Activated B cell treated with CpG ODN at 0.5 μM for 24 hours (primary cell): Measurements from ENCODE around the gene PDLIM3. TPM values are rescaled to one million over a fixed set of nuclear protein-coding genes. Genes with fewer than 3 reads are reported as not detected.

Experiments
- ATAC-seq: fragments of 200-7000 bp; cut with Tn5 transposase; one replicate; pipeline ENCODE4 v1.10.0; 2021; ENCODE audit warnings: low read depth, mild to moderate bottlenecking, moderate library complexity
- CTCF ChIA-PET: fragments of 350-600 bp; sonication (Branson Sonifier 250); formaldehyde crosslinking; loops from one replicate; lab custom pipeline; 2021; ENCODE audit warnings: antibody characterized with exemption; lab: Charles Lee
- POLR2A ChIA-PET: fragments of 350-600 bp; sonication (Branson Sonifier 250); formaldehyde crosslinking; loops from one replicate; lab custom pipeline; 2021; ENCODE audit warnings: antibody characterized with exemption; lab: Charles Lee
- DNase-seq: peaks from one replicate; pipeline ENCODE4 v3.0.0; 2022
- H3K27ac Mint-ChIP-seq: one replicate; pipeline ENCODE4 v1.8.0; 2020; ENCODE audit warnings: mixed read lengths
- H3K27me3 Mint-ChIP-seq: one replicate; pipeline ENCODE4 v1.8.0; 2021; ENCODE audit warnings: mixed read lengths
- H3K36me3 Mint-ChIP-seq: one replicate; pipeline ENCODE4 v1.8.0; 2021; ENCODE audit warnings: low read depth, mixed read lengths
- H3K4me1 Mint-ChIP-seq: one replicate; pipeline ENCODE4 v1.8.0; 2021; ENCODE audit warnings: mixed read lengths
- H3K4me3 Mint-ChIP-seq: one replicate; pipeline ENCODE4 v1.8.0; 2020; ENCODE audit warnings: mild to moderate bottlenecking, mixed read lengths
- H3K9me3 Mint-ChIP-seq: one replicate; pipeline ENCODE4 v1.8.0; 2020; ENCODE audit warnings: mixed read lengths
- intact Hi-C: fragments of 100-400 bp; cut with micrococcal nuclease; formaldehyde crosslinking; loops from one replicate; pipeline ENCODE4 v1.15.1; 2024
- total RNA-seq: library from RNA; stranded (reverse); gene quantifications from 2 replicates; pipeline ENCODE4 v1.2.3, GENCODE V29; 2022
- TF ChIP-seq, protein P1 (sequence below): fragments of 200-600 bp; IDR thresholded peaks from one replicate; pipeline ENCODE4 v1.8.0; 2022; ENCODE audit warnings: antibody characterized with exemption, mild to moderate bottlenecking

PDLIM3 gene
- total RNA-seq, 1 donor from 2014 or later: 0.20 TPM

DNA sequence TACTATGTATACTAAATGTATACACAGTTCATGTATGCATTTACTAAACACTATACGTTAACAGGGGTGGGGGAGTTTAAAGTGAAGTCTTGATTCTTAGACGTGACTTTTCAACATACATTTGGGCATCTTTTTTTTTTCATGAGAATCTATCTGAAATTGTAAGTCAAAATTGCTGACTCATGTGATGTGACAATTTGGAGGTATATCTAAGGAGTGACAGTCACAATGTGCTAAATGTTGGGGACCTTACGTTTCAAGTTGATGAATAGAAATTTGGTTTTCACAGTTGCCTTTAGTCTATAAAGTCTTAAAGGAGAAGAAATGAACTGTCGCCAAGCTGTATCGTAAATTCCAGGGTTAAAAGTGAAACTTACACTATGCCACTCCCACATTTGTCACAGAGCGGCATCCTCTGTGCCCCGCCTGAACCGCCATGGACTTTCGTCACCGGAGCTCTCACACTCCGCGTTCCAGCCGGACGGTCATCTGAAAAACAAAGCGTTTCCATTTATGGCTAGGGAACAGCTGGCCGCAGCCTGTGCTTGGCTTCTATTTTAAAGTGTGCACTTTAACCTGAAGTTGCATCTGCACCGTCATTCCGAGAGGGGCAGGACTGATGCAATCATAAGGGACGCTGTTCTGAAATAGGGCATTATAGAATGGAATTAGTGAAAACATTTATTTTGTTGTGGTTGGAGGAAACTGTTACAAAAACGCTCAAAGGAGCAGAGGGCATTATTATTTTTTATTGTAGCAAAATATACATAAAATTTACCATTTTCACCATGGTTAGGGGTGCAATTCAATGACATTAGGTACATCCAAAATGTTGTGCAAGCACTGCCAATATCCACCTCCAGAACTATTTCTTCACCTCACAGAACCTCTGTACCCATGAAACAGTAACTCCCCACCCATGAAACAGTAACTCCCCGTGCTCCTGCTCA is 30.9 kb downstream of the PDLIM3 start:
- ChIA-PET POLR2A (no interaction called here), CTCF (no interaction called here)
- intact Hi-C loops: no loop called here
- H3K36me3 Mint-ChIP-seq: no peaks in the 10 kb centered on the region
- ATAC-seq (no peak), DNase-seq (no peak)
- H3K4me1 Mint-ChIP-seq: no peaks in the 10 kb centered on the region
- H3K9me3 Mint-ChIP-seq: peaks cover 8% of the 10 kb centered on the region
- H3K4me3 Mint-ChIP-seq: no peak overlapping the region
- H3K27me3 Mint-ChIP-seq: peaks cover 23% of the 10 kb centered on the region
- TF ChIP-seq, protein P1, sequence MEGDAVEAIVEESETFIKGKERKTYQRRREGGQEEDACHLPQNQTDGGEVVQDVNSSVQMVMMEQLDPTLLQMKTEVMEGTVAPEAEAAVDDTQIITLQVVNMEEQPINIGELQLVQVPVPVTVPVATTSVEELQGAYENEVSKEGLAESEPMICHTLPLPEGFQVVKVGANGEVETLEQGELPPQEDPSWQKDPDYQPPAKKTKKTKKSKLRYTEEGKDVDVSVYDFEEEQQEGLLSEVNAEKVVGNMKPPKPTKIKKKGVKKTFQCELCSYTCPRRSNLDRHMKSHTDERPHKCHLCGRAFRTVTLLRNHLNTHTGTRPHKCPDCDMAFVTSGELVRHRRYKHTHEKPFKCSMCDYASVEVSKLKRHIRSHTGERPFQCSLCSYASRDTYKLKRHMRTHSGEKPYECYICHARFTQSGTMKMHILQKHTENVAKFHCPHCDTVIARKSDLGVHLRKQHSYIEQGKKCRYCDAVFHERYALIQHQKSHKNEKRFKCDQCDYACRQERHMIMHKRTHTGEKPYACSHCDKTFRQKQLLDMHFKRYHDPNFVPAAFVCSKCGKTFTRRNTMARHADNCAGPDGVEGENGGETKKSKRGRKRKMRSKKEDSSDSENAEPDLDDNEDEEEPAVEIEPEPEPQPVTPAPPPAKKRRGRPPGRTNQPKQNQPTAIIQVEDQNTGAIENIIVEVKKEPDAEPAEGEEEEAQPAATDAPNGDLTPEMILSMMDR: no peak
- H3K27ac Mint-ChIP-seq: no peak overlapping the region

DNA sequence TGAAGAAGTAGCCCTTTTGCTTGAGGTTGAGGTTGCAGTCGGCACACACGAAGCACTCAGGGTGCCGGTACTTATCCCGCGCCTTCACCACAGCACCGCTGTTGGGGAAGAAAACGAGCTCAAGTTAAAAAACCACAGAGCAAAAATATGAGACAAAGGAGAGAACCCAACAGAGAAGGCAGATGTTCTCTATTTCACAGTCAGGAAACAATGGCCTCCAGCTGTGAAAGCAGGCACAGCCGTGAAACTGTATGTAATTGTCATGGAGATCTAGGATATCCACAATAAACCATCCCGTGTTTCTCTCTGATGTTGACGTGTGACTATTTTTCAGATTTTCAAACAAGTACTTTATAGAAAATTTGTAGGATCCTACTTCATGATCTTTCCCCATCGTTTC is 32.9 kb downstream of the PDLIM3 start:
- Mint-ChIP-seq H3K4me1 (no peaks in the 10 kb centered on the region), H3K36me3 (no peaks in the 10 kb centered on the region), H3K27ac (no peak overlapping the region), H3K4me3 (no peak overlapping the region), H3K9me3 (peaks cover 8% of the 10 kb centered on the region), H3K27me3 (peaks cover 21% of the 10 kb centered on the region)
- POLR2A ChIA-PET: no interaction called here
- DNase-seq (no peak), ATAC-seq (no peak)
- intact Hi-C loops: no loop called here
- TF ChIP-seq, protein P1: no peak
- CTCF ChIA-PET: no interaction called here

DNA sequence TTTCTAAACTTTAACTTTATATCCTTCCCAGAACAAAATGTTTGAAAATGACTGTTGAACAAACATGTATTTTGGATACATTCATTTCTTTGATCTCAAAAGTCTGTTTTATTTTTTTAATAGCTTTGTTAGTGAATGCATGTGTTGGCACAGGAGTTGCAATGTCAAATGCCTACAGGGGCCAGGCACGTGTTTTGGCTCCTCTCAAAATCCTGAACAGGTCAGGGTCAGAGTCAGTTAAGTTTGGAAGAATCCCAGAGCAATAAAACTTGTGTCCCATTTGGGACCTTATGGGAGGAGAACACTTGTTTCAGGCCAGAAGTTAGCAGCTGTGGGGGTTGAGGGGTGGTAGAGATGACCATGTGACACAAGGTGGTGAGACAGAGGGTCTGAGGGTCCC is 34.7 kb downstream of the PDLIM3 start:
- no peak for ATAC-seq

DNA sequence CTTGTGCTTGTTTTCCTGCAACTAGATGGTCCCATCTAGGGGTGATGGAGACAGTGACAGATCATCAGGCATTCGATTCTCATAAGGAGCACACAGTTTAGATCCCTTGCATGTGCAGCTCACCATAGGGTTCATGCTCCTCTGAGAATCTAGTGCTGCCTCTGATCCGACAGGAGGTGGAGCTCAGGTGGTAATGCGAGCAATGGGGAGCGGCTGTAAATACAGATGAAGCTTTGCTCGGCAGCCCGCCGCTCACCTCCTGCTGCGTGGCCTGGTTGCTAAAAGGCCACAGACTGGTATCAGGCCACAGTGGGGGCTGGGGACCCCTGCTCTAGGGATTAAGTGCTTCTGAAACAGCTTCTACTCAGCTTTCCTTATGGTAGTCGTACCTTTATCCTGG is 35.3 kb downstream of the PDLIM3 start:
- Mint-ChIP-seq H3K27ac (no peak overlapping the region), H3K36me3 (no peaks in the 10 kb centered on the region), H3K4me1 (no peaks in the 10 kb centered on the region), H3K4me3 (no peak overlapping the region), H3K27me3 (peaks cover 19% of the 10 kb centered on the region), H3K9me3 (peaks cover 8% of the 10 kb centered on the region)
- intact Hi-C loops: no loop called here
- ATAC-seq (no peak), DNase-seq (no peak)
- ChIA-PET CTCF (no interaction called here), POLR2A (no interaction called here)
- TF ChIP-seq, protein P1: no peak

More for the DNA sequence above, 34.7 kb downstream of the PDLIM3 start:
- intact Hi-C loops: no loop called here
- TF ChIP-seq, protein P1: no peak
- DNase-seq: no peak
- H3K27me3 Mint-ChIP-seq: peaks cover 21% of the 10 kb centered on the region
- ChIA-PET CTCF (no interaction called here), POLR2A (no interaction called here)
- H3K9me3 Mint-ChIP-seq: peaks cover 8% of the 10 kb centered on the region
- no peaks in the 10 kb centered on the region for H3K4me1 Mint-ChIP-seq
- H3K36me3 Mint-ChIP-seq: no peaks in the 10 kb centered on the region
- no peak overlapping the region for H3K4me3 Mint-ChIP-seq
- no peak overlapping the region for H3K27ac Mint-ChIP-seq

DNA sequence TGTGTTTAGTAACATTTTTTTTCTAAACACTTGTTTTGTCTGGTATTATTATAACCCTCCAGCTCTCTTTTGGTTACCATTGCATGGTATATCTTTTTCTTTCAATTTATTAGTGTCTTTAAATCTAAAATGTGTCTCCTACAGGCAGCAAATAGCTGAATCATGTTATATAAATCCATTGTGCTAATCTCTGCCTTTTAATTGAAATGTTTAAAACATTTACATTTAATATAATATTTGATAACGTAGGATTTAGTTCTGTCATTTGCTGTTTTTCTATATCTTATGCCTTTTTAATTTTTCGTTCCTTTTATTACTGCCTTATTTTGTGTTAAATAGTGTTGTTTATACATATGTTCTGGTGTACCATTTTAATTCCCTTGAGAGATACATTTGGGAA is 46.7 kb downstream of the PDLIM3 start:
- CTCF ChIA-PET: no interaction called here
- Mint-ChIP-seq H3K27me3 (peaks cover 17% of the 10 kb centered on the region), H3K4me3 (no peak overlapping the region), H3K36me3 (no peaks in the 10 kb centered on the region), H3K9me3 (peaks cover 13% of the 10 kb centered on the region), H3K27ac (no peak overlapping the region), H3K4me1 (no peaks in the 10 kb centered on the region)
- intact Hi-C loops: no loop called here
- TF ChIP-seq, protein P1: no peak
- DNase-seq: no peak
- ATAC-seq: no peak
- POLR2A ChIA-PET: no interaction called here
